KMS-11 (cell line): Measurements from ENCODE around the gene ATP13A2.

Experiments
- H2AFZ ChIP-seq: fragments of 200-600 bp; sonication (generic); 2 replicates; pipeline ENCODE4 v1.6.1; 2016; ENCODE audit warnings: antibody characterized with exemption, mixed run types, low read depth
- H3K27ac ChIP-seq: fragments of 200-600 bp; sonication (generic); 2 replicates; pipeline ENCODE4 v1.6.1; 2016; ENCODE audit warnings: mild to moderate bottlenecking, mixed run types
- H3K27me3 ChIP-seq: fragments of 200-600 bp; sonication (generic); 2 replicates; pipeline ENCODE4 v1.6.1; 2017; ENCODE audit warnings: mild to moderate bottlenecking, low read depth, mixed run types, moderate library complexity; ENCODE audit not compliant: insufficient read depth
- H3K36me3 ChIP-seq: fragments of 200-600 bp; sonication (generic); 2 replicates; pipeline ENCODE4 v1.6.1; 2017; ENCODE audit warnings: mild to moderate bottlenecking, mixed run types; ENCODE audit not compliant: insufficient read depth
- H3K4me1 ChIP-seq: fragments of 200-600 bp; sonication (generic); 2 replicates; pipeline ENCODE4 v1.6.1; 2016; ENCODE audit warnings: mild to moderate bottlenecking, low read depth, mixed run types; ENCODE audit not compliant: poor library complexity, severe bottlenecking
- H3K4me2 ChIP-seq: fragments of 200-600 bp; sonication (generic); 2 replicates; pipeline ENCODE4 v1.7.0; 2016; ENCODE audit warnings: mild to moderate bottlenecking, mixed run types
- H3K4me3 ChIP-seq: fragments of 200-600 bp; sonication (generic); IDR thresholded peaks from 2 replicates; pipeline ENCODE4 v1.6.1; 2017; ENCODE audit warnings: low read depth, low read length, mixed read lengths; ENCODE audit not compliant: insufficient read depth
- H3K79me2 ChIP-seq: fragments of 200-600 bp; sonication (generic); 2 replicates; pipeline ENCODE4 v1.6.1; 2016; ENCODE audit warnings: low read depth, mixed run types; ENCODE audit not compliant: insufficient read depth
- H3K9ac ChIP-seq: fragments of 200-600 bp; sonication (generic); 2 replicates; pipeline ENCODE4 v1.6.1; 2016; ENCODE audit warnings: mild to moderate bottlenecking, mixed run types
- H4K20me1 ChIP-seq: fragments of 200-600 bp; sonication (generic); 2 replicates; pipeline ENCODE4 v1.6.1; 2016; ENCODE audit warnings: mild to moderate bottlenecking, mixed run types; ENCODE audit not compliant: insufficient read depth
- CTCF ChIP-seq: fragments of 200-600 bp; sonication (generic); conservative IDR thresholded peaks from 2 replicates; pipeline ENCODE4 v1.6.1; 2017; ENCODE audit warnings: low read depth, mild to moderate bottlenecking, antibody characterized with exemption, low read length, moderate library complexity, mixed read lengths

Gene ATP13A2

DNA sequence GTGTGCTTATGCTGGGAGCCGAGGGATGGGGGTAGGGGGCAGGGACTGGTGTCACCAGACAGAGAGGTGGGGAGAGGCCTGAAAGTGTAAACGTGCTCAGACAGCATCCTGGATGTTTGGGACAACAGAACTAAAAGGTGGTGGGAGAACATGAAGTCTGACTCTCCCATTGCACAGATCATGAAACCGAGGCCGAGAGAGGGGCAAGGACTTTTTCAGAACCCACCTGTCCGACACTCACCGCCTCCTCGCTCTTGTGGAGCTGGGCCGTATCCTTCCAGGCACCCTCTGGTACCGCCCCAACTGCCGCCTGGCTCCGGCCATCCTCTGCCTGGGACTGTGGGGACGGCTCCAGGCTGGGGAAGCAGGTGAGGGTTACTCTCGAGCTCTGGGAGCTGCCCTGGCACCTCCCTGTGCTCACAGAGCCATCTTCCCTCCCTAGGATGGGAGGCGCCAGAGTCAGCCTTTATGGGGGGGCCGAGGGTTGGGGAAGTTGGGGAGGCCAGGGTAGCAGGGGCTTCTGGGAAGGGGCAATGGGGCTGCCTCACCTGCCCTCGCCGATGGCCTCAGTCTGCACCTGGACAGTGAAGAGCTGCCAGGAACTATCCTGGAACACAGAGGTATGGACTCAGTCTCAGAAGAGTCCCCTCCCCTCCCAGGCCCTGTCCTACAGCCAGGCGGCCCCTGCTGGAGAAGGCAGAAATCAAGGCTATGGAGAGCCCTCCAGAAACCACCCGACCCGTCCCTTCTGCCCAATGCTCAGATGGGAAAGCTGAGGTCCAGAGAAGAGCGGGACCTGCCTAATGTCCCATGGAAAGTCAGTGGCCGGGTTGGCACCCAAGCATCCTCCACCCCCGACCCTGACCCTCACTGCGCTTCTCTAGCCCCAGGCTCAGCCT is 7.0 kb downstream of the ATP13A2 start:
- Histone ChIP-seq H3K4me3 (no peak overlapping the region), H4K20me1 (no peaks in the 10 kb centered on the region), H3K27ac (no peak overlapping the region), H3K4me2 (no peak overlapping the region), H3K4me1 (peaks cover 10% of the 10 kb centered on the region), H3K27me3 (no peaks in the 10 kb centered on the region), H2AFZ (no peak overlapping the region), H3K36me3 (no peaks in the 10 kb centered on the region), H3K9ac (no peak overlapping the region), H3K79me2 (no peaks in the 10 kb centered on the region)
- no peak for TF ChIP-seq CTCF

GRCh38 chr1:17002524-17002902 is 9.2 kb downstream of the ATP13A2 start:
- no peak for TF ChIP-seq CTCF
- Histone ChIP-seq H3K79me2 (no peaks in the 10 kb centered on the region), H3K27me3 (no peaks in the 10 kb centered on the region), H3K4me3 (no peak overlapping the region), H3K4me1 (peaks cover 7% of the 10 kb centered on the region), H3K27ac (no peak overlapping the region), H4K20me1 (no peaks in the 10 kb centered on the region), H3K4me2 (no peak overlapping the region), H3K36me3 (no peaks in the 10 kb centered on the region), H2AFZ (no peak overlapping the region), H3K9ac (no peak overlapping the region)

DNA sequence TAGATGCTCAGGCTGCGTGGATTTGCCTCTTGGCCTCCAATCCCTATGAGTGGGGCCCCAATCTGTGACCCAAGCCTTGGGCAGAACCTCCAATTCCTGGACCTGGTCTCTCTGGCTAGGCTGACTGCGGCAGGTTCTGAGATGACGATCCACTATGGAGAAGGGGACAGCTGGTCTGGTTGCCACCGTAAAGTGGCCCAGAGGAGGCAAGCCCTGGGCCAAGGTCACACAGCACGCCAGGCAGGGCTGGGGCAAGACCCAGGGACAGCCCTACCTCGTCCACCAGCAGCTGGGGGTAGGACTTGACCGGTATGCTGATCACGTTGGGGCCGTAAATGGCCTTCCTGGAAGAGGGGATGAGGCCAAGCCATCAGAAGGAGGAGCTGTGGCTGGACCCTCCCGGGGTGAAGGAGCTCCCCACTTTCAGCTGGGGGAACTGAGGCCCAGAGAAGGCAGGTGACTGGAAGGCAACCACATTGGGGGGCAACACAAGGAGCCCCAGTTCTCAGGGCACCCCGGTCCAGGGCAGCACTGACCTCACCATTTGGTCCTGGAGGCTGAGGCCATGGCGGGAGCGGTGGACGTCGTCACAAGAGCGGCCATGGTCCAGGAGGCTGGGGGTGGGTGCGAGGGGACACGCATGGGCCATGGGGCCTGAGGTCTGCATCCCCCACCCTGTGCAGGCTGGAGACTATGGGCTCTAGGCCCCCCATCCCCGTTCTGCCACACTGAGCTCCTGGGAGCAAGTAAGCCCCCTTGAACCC is 9.8 kb downstream of the ATP13A2 start:
- no peaks in the 10 kb centered on the region for H3K36me3 ChIP-seq
- H3K4me1 ChIP-seq, result peaks cover 7% of the 10 kb centered on the region
- H4K20me1 ChIP-seq, result no peaks in the 10 kb centered on the region
- no peak for TF ChIP-seq CTCF
- H3K27ac ChIP-seq, result no peak overlapping the region
- H3K27me3 ChIP-seq, result no peaks in the 10 kb centered on the region
- no peak overlapping the region for H3K9ac ChIP-seq
- no peak overlapping the region for H3K4me3 ChIP-seq
- no peak overlapping the region for H2AFZ ChIP-seq
- no peaks in the 10 kb centered on the region for H3K79me2 ChIP-seq
- no peak overlapping the region for H3K4me2 ChIP-seq

DNA sequence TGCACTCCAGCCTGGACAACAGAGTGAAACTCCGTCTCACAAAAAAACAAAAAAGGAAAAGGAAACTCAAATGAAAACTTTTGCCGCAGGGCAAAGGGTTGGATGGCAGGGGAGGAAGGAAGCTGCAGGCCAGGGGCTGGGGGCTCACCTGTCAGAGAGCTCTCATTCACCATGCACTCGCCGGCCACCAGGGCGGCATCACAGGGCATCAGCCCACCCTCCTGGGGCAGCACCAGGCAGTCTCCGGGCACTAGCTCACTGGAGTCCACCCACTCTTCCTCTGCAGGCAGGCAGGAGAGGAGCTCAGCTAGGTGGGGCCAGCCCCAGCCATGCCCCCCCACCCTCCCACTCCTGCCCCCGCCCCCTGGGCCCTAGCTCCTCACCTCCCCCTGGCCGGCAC is 11.9 kb downstream of the ATP13A2 start:
- H3K79me2 ChIP-seq, result no peaks in the 10 kb centered on the region
- no peaks in the 10 kb centered on the region for H4K20me1 ChIP-seq
- no peak for TF ChIP-seq CTCF
- peaks cover 7% of the 10 kb centered on the region for H3K4me1 ChIP-seq
- no peak overlapping the region for H3K27ac ChIP-seq
- no peaks in the 10 kb centered on the region for H3K27me3 ChIP-seq
- H3K4me2 ChIP-seq, result no peak overlapping the region
- no peaks in the 10 kb centered on the region for H3K36me3 ChIP-seq
- no peak overlapping the region for H3K9ac ChIP-seq
- no peak overlapping the region for H2AFZ ChIP-seq
- no peak overlapping the region for H3K4me3 ChIP-seq
